ENCODE measurements around the gene DCDC2.

DNA sequence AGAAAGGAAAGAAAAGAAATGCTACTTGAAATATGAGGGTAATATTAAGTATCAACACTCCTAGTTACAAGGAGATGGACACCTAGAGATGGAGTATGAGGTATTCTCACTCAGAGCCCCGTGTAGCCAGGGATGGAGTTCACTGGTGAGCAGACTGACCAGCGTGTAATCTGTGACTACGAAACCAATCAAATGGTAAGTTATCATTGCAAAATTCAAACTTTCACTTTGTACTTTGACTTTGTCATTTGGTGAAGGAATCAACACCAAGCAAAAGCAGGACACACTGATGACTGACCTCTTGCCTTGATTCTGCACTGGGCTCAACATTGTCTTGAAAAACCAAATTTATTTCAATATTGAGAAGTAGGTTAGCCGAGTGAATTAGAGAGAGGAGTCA lies 51.8 kb downstream of the DCDC2 start:
- TF ChIP-seq, protein P1, sequence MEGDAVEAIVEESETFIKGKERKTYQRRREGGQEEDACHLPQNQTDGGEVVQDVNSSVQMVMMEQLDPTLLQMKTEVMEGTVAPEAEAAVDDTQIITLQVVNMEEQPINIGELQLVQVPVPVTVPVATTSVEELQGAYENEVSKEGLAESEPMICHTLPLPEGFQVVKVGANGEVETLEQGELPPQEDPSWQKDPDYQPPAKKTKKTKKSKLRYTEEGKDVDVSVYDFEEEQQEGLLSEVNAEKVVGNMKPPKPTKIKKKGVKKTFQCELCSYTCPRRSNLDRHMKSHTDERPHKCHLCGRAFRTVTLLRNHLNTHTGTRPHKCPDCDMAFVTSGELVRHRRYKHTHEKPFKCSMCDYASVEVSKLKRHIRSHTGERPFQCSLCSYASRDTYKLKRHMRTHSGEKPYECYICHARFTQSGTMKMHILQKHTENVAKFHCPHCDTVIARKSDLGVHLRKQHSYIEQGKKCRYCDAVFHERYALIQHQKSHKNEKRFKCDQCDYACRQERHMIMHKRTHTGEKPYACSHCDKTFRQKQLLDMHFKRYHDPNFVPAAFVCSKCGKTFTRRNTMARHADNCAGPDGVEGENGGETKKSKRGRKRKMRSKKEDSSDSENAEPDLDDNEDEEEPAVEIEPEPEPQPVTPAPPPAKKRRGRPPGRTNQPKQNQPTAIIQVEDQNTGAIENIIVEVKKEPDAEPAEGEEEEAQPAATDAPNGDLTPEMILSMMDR (conservative IDR thresholded peaks at IDR 0.05; ENCODE audit: low read length): no peak
- no peak for TF ChIP-seq EZH2phosphoT487 (IDR thresholded peaks at IDR 0.05; ENCODE audit: borderline replicate concordance, low read depth, low read length)
